ENCODE data around the gene RBL1. TPM values are rescaled to one million over a fixed set of nuclear protein-coding genes. Genes with fewer than 3 reads are reported as not detected.
A peak's percentile ranks its signal among the peaks of the same experiment; 100 is the strongest.

Gene RBL1
- total and polyA plus RNA-seq, 3 donors from 2014 or later: 6.0 to 15.3 (median 14.2) TPM

DNA sequence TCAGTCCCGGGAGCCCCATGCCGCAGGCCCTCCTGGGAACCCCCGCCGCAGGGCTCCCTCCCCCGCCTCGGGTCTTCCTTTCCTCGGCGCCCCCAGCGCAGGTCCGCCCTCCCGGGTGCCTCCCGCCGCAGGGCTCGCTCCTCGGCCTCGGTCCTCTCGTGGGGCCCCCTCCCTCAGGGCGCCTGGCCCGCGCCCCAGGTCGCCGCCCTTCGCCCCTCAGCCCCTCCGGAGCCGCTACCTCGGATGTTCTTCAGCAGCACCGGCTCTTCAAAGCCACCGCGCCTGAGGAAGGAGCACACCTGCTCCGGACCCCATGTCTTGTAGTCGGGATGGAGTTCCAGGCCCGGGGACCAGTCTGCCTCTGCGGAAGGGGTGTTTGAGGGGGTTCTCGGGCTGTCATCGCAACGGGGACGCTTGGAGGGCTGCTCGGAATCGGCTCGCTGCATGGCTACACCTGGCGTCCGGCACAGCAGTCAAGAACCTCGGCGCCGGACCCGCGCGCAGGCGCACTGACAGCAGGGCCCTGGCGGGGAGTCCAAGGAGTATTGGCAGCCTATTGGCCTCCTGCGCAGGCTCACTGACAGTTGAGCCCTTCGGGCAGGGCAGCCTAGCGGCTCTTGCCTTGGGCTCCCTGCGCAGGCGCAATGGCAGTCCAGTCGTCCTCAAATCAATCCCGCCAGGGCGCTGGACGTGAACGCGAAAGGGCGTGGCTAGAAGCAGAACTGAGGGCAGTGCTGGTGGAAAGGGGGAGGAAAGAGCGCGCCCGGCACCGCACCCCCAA lies 144.4 kb downstream of the RBL1 start, which contains the start of gene SAMHD1:
Gene SAMHD1 (minus strand): TSS at position 511 of the 781 bp plus-strand sequence. CDS start 65 bp downstream, at position 446.
- TF ChIP-seq CTCF (IDR thresholded peaks at IDR 0.05): peak in 1 of 3 experiments; percentile 23
- peak; percentile 75 for TF ChIP-seq POLR2A (IDR thresholded peaks at IDR 0.05)
- H3K4me3 ChIP-seq: peak within 1 kb of the TSS; percentile 98 to 99
- intact Hi-C loops (cut with DNase I; ENCODE audit: low total_unique reads): no loop called here
- no peaks in the 10 kb centered on the region for H3K9me3 ChIP-seq
- 0 to 1% methylated on average over 39 to 64 of the region's 66 CpGs for WGBS, 2 donors
- no peaks in the 10 kb centered on the region for H3K27me3 ChIP-seq
- peak; percentile 97 for DNase-seq
- peak within 1 kb of the TSS; percentile 96 to 98 for H3K27ac ChIP-seq
- peaks cover 10% of the 10 kb centered on the region for H3K4me1 ChIP-seq
- no peaks in the 10 kb centered on the region for H3K36me3 ChIP-seq (ENCODE audit: low read depth, missing control alignments)

GRCh38 chr20:36950414-36951197 lies 145.2 kb downstream of the RBL1 start:
- Histone ChIP-seq H3K27me3 (no peaks in the 10 kb centered on the region), H3K9me3 (no peaks in the 10 kb centered on the region), H3K4me3 (peak overlapping the region; percentile 98 to 99), H3K4me1 (peaks cover 10% of the 10 kb centered on the region), H3K36me3 (ENCODE audit: low read depth, missing control alignments) (no peaks in the 10 kb centered on the region), H3K27ac (peak overlapping the region; percentile 96 to 98)
- intact Hi-C loops (cut with DNase I; ENCODE audit: low total_unique reads): no loop called here
- DNase-seq: peak; percentile 50
- WGBS, 2 donors: 1% methylated on average over 17 to 24 of the region's 24 CpGs
- TF ChIP-seq CTCF (IDR thresholded peaks at IDR 0.05): no peak
- TF ChIP-seq POLR2A (IDR thresholded peaks at IDR 0.05): no peak

Small RNA genes lying within 50 kb of the gene (small RNA-seq; reads per million reads assigned to genes)
- 0 reads per million in 2 donors for gene RPS3AP3

Other genes with a start within 250 kb of the RBL1 start
- gene TLDC2, start 219.9 kb downstream of the RBL1 start, total RNA-seq: 1 to 10 TPM; 2.8 to 3.4 TPM
- 2.9 TPM for gene TLDC2, start 219.9 kb downstream of the RBL1 start, polyA plus RNA-seq (ENCODE audit: insufficient read depth, low read depth, low replicate concordance)
- gene SAMHD1, start 144.3 kb downstream of the RBL1 start, total RNA-seq: 10 to 100 TPM; 61.9 to 79.0 TPM
- gene SAMHD1, start 144.3 kb downstream of the RBL1 start, polyA plus RNA-seq (ENCODE audit: insufficient read depth, low read depth, low replicate concordance): 38.7 TPM
- gene RPN2, start 83.3 kb upstream of the RBL1 start, total RNA-seq: 100 to 1,000 TPM; 200 to 235 TPM
- gene RPN2, start 83.3 kb upstream of the RBL1 start, polyA plus RNA-seq (ENCODE audit: insufficient read depth, low read depth, low replicate concordance): 284 TPM
- 10 to 100 TPM; 36.6 to 43.5 TPM for gene MROH8, start 83.6 kb upstream of the RBL1 start, total RNA-seq
- 93.8 TPM for gene MROH8, start 83.6 kb upstream of the RBL1 start, polyA plus RNA-seq (ENCODE audit: insufficient read depth, low read depth, low replicate concordance)
- gene GHRH, start 165.8 kb upstream of the RBL1 start, total RNA-seq: not detected
- gene GHRH, start 165.8 kb upstream of the RBL1 start, polyA plus RNA-seq (ENCODE audit: insufficient read depth, low read depth, low replicate concordance): not detected
- gene MANBAL, start 193.7 kb upstream of the RBL1 start, total RNA-seq: 10 to 100 TPM; 42.4 to 68.4 TPM
- gene MANBAL, start 193.7 kb upstream of the RBL1 start, polyA plus RNA-seq (ENCODE audit: insufficient read depth, low read depth, low replicate concordance): 92.4 TPM